Central memory CD4-positive, alpha-beta T cell (primary cell): ENCODE measurements around the gene FOXA2.
"Not testable (repeated sequence)": the region's sequence is repeated elsewhere in the genome, so short reads cannot be mapped to it uniquely, and the experiment has no call there.

Experiments
- DNase-seq: peaks from one replicate; pipeline ENCODE4 v3.0.0; 2022

The FOXA2 gene

DNA sequence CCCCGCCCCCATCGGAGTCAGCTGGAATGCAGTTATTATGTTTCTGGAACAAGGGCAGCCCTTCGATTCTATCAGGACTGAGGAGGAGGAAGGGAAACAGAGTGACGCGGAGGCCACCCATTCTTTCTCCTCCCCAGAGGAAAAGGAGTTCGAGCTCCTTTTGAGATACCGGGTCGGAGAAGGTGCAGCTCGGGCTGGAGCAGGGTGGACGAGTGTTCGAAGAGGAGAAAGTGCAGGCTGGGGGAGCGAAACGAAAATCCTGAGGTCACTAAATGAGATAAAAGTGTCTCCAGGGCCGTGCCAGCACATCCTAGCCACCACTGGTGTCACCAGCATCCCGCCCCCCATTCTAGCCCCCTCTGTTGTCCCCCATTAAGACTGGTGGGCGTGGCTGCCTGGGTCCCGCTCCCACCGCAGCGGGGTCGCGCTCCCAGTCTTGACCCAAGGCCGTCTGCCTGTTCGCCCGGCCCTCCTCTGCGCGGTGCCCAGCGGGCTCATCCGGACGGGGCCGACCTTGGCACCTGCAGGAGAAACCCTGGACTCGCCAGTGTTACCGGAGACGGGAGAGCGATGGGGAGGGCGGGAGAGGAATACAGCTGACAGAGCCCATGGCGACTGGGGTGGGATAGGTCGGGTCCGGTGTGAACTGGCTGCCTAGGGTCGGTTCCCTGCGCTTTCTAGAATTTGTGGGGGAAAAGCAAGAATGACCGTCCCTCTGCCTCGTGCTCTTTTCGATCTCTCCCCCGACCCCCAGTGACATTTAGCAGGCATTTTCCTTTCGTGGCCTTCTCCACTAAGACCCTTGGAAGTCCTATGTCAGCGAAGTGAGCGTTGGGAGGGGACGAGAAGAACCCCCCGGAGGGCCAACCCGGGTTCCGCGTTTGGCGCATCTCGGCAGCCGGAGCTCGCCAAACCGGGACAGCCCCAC, 16.2 kb downstream of the FOXA2 start:
- no peak for DNase-seq

DNA sequence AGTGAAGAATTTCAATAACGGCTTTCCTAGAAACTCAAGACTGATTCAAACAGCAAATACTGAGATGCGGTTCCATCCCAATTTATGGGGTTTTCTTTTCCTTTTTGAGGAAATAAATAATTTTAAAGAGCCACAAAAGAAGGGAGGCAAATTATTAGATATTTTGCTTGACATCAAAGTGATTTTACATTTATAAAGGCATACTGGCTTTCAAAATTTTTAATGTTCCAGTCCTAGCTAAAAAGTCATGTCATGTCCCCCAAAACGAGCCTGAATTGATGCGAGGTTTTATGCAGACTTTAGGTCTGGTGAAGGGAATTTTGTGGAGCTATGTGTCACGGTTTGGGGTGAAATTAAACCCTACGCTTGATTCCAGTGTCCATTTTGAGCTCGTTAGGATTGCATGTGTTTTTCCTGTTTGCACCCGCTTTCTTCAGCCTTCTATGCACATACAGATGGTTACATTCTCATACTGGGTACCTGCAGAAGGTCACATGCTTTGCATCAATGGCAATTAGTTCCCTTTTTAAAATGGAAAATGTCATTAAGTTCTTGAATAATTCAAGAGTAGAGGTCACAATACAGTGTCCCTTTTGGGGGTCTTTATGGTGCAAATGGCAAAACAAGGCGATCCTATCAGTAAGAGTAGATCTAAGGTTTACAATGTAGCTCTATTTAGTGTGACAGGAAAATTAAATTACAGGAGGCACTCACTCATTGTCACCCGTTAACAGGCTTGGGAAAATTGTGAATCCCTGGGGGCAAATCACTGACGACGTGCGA, 17.3 kb downstream of the FOXA2 start:
- DNase-seq: no peak

DNA sequence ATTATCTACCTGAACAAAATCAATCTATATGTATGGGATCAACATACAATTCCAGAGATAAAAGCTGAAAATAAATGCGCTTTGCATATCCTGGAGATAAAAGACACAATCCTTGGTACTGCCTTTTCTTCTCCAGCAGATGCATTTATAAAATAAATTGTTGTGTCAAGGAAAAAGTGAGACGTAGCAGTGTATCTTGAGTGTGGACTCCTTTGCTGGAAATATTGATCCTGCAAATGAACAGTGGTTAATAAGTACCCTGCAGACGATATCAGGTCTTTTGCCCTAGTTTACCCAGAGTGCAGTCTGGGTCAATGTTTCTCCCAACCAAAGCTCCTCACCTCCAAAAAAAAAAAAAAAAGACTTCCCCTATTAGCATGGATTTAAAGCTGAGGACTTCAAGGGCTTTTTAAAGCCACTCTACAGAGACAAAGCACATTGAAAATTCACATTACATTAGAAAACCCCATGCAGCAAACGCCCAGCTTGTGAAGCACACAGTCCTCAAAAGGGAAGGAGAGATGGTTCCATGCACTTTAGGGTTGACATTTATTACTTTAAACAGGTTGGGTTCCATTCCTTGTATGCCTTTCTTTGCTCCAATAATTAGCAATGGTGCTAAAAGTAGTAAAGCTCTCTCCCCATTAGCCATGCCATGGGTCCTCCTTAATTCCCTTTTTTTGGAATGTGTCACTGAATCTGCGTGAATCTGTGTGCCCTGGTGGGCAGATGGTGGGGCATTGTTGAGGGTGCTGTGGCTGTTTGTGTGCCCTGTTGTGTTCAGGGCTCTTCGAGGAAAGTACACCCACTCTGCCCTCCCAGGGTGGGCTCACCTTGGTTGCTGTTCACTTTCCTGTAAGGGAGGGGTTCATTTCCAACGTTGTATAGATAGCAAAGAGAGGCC, 21.1 kb downstream of the FOXA2 start:
- no peak for DNase-seq

DNA sequence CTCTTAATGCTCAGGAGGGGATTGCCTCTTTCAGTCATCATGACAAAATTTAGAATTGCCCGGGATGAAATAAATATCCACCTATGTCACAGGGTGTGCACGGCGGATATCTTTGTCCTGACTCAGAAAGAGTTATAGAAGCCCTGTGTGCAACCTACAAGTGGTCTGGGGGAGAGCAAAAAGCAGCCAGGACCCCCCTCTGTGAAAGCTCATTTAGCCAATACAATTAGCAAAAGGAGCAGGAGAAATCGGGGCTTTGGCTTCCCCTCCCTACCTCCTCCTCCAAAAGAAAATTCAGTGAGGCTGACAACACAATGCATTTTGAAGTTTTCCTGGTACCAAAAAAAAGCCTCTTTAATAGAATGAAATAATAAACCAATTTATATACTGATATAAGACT, 21.8 kb downstream of the FOXA2 start:
- DNase-seq: no peak

DNA sequence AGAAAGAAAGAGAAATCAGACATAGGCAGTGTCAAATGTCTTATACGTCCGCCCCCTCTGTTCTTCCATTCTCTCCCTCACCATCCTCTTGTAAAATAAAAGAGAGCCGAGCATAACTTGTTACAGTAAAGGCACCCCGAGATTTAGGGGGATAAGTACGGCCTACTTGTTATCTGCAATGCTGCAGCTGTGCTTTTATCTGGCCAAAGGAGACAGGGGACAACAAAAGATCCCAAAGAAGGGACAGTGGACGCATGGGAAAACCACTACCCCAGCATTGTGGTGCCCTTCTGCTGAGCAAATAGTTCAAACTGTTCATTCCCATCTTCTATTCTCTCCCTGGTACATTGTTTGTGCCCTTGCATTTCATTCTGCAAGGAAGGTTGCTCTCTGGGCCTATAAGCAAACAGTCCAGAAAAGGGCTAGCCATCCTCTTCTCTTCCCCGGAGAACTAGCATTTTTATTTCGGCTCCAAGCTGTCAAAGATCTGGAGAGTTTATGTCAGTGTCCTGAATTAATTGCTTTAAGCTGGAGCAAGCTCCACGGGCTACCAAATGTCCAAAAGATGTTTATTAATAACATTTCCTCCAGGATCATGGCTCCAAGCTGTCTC, 22.3 kb downstream of the FOXA2 start:
- DNase-seq: no peak

DNA sequence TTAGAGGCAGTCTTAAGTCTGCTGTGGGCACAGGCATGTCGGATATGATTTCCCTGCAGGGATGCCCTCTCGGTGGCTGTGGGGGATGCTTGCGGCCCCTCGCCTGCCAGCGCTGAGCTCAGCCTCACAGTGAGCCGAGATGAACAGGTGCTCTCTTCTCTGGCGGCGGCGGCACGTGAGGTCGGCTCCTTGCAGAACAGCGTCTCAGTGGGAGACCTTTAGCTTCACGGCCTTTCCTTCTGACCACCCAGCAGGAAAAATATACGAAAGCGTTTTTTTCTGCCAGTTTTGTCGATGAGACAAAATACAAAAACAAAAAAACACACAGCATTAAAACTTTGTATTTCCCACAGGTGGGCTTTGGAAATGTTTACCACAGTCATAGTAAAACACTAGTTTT, 23.6 kb downstream of the FOXA2 start:
- no peak for DNase-seq

DNA sequence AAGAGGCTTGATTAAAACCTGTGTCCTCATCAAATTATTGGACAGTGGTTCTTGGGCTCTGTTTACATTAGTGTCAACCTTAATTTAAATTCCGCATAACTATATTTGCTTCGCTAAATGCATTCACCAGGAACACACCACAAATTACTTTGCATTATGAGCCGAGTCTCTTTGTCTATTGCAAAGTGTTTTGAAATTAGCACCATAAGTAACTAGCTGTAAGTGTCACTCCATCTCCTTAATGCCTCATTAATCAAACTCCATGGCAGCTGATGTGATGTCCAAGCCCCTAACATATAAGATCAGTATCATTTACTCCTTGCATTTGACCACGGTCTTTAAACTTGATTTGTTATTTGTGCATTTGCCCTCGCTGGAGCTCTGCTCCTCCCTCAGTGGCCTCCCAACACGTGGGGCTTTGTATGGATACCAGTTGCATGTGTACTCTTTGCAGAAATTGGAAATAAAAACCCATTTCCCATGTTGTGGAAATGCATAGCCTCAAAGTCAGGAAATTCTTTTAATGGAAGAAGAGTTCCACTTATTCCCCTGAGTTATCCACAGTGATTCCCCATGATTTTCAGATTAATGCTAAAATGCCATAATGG, 24.6 kb downstream of the FOXA2 start:
- DNase-seq: no peak

DNA sequence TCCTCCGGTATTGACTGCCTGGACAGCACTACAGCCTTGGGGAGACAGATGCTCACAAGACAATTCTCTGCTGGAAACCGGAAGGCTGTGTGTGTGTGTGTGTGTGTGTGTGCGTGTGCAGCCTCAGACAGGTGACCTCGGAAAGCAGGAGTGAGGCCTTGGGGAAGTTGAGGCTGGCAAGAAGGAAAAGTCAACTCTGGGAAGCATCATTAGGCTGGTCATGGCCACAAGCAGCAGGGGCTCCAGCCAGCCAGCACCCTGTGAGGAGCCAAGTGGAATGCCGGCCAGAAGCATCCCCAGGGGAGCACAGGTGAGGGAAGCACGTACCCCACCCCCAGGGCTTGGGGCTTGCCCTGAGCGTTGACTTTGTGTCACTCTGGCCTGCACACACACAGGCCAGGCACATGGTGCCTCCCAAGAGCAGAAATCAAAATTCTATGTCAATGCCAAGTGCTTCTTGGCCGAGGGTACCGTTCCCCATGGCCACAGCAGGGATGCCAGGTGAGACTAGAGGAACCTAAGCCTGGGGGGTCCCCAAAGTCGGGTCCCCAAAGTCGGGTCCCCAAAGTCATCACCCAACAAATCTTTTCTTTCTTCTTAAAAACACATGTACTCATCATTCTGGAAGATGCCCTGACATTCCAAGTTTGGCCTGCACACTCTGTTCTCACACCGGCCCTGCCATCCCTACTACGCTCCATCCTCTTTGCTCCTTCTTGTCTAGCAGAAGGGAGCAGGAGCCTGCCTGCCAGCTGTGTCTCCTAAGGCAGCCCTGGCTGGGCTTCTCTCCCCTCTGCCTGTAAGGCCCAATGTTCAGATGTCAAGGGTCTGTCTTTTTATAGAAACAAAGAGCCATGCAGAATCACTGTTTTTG, 26.7 kb downstream of the FOXA2 start:
- no peak for DNase-seq

DNA sequence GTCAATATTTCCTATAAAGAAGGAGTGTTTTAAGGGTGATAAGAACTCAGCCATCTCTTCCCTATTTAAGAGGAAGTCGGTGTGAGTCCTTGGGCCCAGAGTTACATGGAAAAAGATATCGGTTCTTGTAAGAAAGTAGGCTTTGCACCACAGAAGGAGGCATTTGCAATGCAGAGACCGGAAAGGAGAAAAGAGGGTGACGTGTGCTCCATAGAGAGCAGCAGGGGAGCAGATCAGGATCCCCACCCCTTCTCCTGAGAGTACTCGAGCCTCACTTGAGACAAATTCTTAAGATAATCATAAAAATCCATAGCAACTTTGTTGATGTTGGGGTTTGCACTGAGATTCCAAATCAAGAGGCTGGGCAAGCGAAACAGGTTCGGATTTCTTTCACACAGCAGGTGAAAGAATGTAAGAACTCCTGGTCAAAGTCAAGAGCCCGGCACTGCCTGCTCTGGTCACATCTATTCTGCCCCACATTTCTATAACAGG, 27.8 kb downstream of the FOXA2 start:
- no peak for DNase-seq

DNA sequence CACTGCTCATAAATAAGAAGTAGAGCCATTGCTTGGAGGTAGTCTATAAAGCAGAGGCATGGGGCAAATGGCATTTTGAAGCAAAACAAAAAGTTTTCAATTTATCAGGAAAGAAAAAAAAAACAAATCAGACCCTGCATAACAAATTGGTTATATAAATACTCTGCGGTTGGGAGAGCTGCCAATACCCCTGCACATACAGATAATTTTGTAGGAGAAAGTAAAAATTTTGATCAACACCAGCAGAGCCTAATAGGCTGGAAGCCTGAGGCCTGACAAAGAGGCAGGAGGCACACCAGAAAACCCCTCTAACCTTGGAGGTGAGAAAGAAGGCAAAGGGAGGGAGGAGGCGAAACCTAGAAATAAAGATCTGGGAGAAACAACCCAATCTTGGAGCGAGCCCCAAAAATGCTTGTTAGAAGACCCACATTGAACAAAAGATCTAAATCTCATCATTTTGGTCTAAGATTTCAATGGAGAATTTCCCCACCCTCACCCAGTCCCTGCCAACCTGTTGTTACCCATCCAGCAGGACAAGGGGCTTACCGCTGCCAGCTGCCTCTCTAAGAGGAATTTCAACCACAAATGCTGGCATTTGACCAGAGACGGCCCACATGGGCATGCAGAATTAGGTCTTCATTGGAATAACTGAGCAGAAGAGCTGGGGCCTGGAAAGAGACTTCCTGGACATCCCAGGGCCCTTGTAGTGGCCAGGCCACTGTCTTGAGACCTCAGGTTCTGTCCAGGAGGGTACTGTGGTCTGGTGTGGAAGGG, 28.4 kb downstream of the FOXA2 start:
- no peak for DNase-seq

DNA sequence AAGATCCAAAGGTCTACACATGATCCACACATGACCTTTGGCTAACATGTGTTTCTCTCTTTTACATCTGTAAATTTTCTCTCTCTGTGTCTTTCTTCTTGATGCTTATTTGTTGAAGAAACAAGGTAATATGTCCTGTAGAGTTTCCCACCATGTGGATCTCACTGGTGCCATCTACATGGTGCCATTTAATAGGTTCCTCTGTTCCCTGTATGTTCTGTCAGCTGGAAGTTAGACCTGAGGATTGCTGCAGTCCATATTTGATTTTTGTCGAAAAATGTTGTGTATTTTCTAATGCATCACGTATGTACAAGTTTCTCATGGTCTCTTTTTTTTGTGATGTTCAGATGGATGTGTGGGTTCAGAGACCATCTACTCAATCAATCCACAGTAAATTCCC, 30.0 kb downstream of the FOXA2 start:
- no peak for DNase-seq

DNA sequence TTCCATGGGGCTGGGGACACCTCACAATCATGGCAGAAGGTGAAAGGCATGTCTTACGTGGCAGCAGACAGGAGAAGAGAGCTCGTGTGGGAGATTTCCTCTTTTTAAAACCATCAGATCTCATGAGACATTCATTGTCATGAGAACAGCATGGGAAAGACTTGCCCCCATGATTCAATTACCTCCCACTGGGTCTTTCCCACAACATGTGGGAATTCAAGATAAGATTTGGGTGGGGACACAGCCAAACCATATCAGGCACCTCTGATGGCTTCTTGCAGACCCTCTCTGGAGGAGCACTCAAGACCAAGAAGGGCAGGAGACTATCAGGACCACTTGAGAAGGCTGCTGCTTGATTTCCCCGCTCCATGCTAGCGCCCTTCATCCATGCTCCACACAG, 33.9 kb downstream of the FOXA2 start:
- DNase-seq: not testable (repeated sequence)

DNA sequence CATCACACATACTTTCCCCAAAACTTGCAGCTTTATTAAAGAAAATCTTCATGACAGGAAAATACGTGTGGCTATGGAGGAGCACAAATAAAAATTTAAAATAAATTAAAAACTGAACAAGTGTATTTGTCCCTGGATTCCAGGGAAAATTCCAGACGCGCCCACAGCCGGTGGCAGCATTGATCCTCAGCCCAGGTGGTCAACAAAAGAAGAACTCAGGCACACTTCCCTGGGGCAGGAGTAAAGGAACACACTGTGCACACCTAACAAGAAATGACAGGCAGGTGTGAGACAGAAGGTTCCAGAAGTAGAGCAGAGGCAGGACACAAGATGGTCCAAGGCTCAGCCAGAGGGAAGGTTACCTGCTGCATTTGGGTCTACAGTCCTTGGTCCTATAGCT, 36.3 kb downstream of the FOXA2 start:
- DNase-seq: no peak

DNA sequence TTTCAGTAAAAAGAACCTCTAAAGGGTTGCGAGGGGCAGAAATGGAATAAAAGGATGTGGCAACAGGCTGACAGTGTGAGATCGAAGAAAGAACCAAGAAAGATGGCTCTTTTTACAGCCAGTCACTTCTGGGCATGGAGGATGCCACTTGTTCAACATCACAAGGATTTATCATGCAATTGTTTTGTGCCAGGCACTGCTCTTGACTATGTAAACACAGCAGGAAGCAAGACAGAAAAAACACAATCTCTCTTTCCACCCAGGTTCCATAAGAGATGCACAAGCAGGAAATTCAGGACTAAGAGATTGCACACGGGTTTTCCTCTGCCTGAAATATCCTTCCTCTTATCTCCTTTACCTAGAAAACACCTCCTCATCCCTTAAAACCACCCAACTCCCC, 38.0 kb downstream of the FOXA2 start:
- DNase-seq: no peak

DNA sequence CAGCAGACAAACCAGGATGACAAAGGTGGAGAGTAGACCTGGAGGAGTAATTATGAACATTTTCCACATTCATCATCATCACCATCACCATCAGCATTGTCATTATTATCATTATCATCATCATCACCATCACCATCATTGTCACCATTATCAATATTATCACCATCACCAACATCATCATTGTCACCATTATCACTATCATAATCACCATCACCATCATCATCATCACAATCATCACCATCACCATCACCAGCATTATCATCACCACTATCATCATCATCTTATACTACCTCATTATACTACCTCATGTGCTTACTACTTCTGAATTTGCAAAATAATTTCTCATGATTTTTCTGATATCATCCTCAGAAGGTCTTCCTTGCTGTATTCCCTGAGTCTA, 39.3 kb downstream of the FOXA2 start:
- DNase-seq: no peak

DNA sequence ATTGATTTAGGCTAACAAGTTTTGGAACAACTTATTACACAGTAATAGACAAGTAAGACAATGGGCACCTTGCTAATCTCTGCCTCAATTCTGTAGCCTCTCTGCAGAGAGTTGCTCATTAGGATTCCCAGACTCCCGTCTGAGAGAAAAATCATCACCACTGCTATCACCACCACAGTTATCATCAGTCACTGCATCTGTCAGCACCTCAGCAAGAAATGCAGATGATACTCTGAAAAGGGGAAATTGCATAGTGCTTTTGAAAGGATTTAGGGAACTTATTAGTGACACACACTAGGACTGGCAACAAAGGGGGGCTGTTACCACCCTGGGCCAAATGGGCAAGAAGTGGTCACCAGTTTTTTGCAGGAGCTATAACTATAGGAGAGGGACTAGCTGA, 39.9 kb downstream of the FOXA2 start:
- DNase-seq: no peak

DNA sequence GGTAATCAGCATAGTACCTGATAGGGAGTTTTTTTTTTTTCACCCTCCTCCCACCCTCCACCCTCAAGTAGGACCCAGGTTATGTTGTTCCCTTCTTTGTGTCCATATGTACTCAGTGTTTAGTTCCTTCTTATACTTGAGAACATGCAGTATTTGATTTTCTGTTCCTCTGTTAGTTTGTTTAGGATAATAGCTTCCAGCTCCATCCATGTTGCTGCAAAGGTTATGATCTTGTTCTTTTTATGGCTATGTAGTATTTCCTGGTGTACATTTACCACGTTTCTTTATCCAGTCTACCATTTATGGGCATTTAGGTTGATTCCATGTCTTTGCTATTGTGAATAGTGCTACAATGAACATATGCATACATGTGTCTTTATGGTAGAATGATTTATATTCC, 41.9 kb downstream of the FOXA2 start:
- DNase-seq: no peak

DNA sequence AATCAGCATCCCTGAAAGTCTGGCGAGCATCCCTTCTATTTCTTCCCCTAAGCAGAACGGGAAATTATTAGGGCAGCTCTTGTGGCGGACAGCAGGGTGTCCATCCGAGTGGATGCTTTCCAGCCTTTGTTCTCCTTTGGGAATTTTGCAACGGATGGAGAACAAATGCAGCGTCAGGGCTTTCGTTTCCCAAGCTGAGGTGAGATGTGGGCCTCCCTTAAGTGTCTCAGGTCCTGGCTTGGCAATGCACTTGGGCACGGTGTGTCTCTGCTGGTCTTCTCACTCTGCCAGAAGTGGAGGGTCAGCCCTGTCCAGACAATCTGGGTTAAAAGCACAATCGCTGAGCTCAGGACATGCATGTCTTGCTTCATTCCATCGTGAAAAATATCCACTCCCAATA, 43.5 kb downstream of the FOXA2 start:
- no peak for DNase-seq

DNA sequence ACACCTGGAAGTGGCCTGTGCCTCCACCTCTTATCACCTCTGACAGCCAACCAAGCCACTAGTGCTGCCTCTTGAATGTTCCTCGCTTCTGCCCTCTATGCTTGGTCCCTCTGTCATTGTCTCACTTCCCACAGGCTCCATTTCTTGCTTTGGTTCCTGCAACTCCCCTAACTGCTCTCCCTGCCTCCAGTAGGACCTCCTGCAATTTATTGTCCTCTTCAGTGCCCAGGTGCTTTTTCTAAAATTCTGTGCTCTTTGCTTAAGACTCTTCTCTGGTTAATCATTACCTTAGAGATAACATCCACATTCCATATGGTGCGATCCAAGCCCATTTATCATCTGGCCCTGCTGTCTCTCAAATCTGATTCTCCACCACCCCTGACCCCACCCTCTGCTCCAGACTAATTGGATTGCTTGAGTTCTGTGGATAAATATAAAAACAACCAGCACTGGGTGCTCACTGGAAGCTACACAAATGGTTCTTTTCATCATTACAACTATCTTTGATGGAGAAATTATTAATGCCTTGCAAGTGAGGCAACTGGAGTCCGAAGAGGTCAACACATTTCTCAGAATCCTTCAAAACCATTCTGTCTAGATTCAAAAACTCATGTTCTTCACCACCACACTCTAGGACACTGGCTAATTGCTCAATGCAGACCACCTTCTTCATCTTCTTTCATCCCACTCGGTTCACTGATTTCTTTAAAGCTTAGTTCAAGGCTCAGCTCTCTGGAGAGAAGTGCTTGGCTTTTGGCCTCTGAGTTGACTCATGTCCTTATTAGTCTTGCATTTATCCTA, 47.2 kb downstream of the FOXA2 start:
- no peak for DNase-seq
